Endometrium (tissue), 2 donors: ENCODE results near the gene GATA6.
A peak's percentile ranks its signal among the peaks of the same experiment; 100 is the strongest.
"Not testable (repeated sequence)": the region's sequence is repeated elsewhere in the genome, so short reads cannot be mapped to it uniquely, and the experiment has no call there.

Source experiments
- FAIRE-seq: peaks from 2 replicates; lab custom pipeline; 2012; peaks lifted over from hg19 to GRCh38; lab: Jason Lieb, UNC
- donor health status: control.
- donor health status: control.

GATA6 gene

GRCh38 chr18:22182884-22183697 is 13.7 kb downstream of the GATA6 start:
- FAIRE-seq: no peak

- FAIRE-seq: no peak
These were observed 14.3 kb downstream of the GATA6 start for GRCh38 chr18:22183698-22184170.

- FAIRE-seq: not testable (repeated sequence)
These were observed 15.2 kb downstream of the GATA6 start for GRCh38 chr18:22184573-22184972.

GRCh38 chr18:22185273-22185672 is 15.9 kb downstream of the GATA6 start:
- FAIRE-seq: no peak

GRCh38 chr18:22185771-22186386 is 16.5 kb downstream of the GATA6 start:
- FAIRE-seq: no peak

- no peak for FAIRE-seq
These were observed 17.1 kb downstream of the GATA6 start for GRCh38 chr18:22186484-22186971.

- FAIRE-seq: no peak
These were observed 19.3 kb downstream of the GATA6 start for GRCh38 chr18:22188559-22189267.

- no peak for FAIRE-seq
These were observed 20.2 kb downstream of the GATA6 start for GRCh38 chr18:22189449-22190166.

- no peak for FAIRE-seq
These were observed 21.9 kb downstream of the GATA6 start for GRCh38 chr18:22191346-22191695.

GRCh38 chr18:22191923-22192322 is 22.5 kb downstream of the GATA6 start:
- FAIRE-seq: peak; percentile 15

- peak; percentile 53 for FAIRE-seq
These were observed 24.1 kb downstream of the GATA6 start for GRCh38 chr18:22193466-22193865.

- no peak for FAIRE-seq
These were observed 24.8 kb downstream of the GATA6 start for GRCh38 chr18:22194151-22194598.

GRCh38 chr18:22195052-22195451 is 25.7 kb downstream of the GATA6 start:
- no peak for FAIRE-seq

- FAIRE-seq: not testable (repeated sequence)
These were observed 27.6 kb downstream of the GATA6 start for GRCh38 chr18:22196943-22197342.

GRCh38 chr18:22197668-22198067 is 28.3 kb downstream of the GATA6 start:
- FAIRE-seq: no peak

- FAIRE-seq: no peak
These were observed 28.8 kb downstream of the GATA6 start for GRCh38 chr18:22198163-22198562.

GRCh38 chr18:22199005-22199404 is 29.6 kb downstream of the GATA6 start:
- FAIRE-seq: no peak

GRCh38 chr18:22200611-22201225 is 31.3 kb downstream of the GATA6 start:
- no peak for FAIRE-seq

- no peak for FAIRE-seq
These were observed 33.6 kb downstream of the GATA6 start for GRCh38 chr18:22203035-22203434.

- no peak for FAIRE-seq
These were observed 34.3 kb downstream of the GATA6 start for GRCh38 chr18:22203536-22204213.

- FAIRE-seq: no peak
These were observed 34.8 kb downstream of the GATA6 start for GRCh38 chr18:22204214-22204536.
